Stimulated activated CD8-positive, alpha-beta memory T cell treated with anti-CD3 and anti-CD28 coated beads, Interleukin-7, amount 100 ng/mL, for 1 hour (primary cell): ENCODE data around the gene ASCC3.
"Not testable (repeated sequence)": the region's sequence is repeated elsewhere in the genome, so short reads cannot be mapped to it uniquely, and the experiment has no call there.

Experiments used
- DNase-seq, 2 donors: peaks; one replicate each; pipeline ENCODE4 v3.0.0-alpha.2; 2020; ENCODE audit warnings: low read depth in 2 of 2

The ASCC3 gene

GRCh38 chr6:100664274-100665040 is 216.7 kb downstream of the ASCC3 start:
- DNase-seq = no peak

- DNase-seq = no peak
Measured at GRCh38 chr6:100663219-100663863, 217.8 kb downstream of the ASCC3 start.

- no peak for DNase-seq
Measured at GRCh38 chr6:100662264-100662663, 218.9 kb downstream of the ASCC3 start.

- no peak for DNase-seq
Measured at GRCh38 chr6:100658486-100658885, 222.6 kb downstream of the ASCC3 start.

GRCh38 chr6:100657678-100658330 is 223.3 kb downstream of the ASCC3 start:
- DNase-seq = no peak

- not testable (repeated sequence) for DNase-seq
Measured at GRCh38 chr6:100641147-100641546, 240.0 kb downstream of the ASCC3 start.

- no peak for DNase-seq
Measured at GRCh38 chr6:100633096-100633777, 247.9 kb downstream of the ASCC3 start.

- no peak for DNase-seq
Measured at GRCh38 chr6:100630536-100630935, 250.6 kb downstream of the ASCC3 start.

GRCh38 chr6:100627911-100628758 is 253.0 kb downstream of the ASCC3 start:
- no peak for DNase-seq

GRCh38 chr6:100626721-100627120 is 254.4 kb downstream of the ASCC3 start:
- no peak for DNase-seq

- DNase-seq = no peak
Measured at GRCh38 chr6:100622907-100623692, 258.0 kb downstream of the ASCC3 start.

GRCh38 chr6:100620085-100620840 is 260.9 kb downstream of the ASCC3 start:
- no peak for DNase-seq

GRCh38 chr6:100618351-100618671 is 262.8 kb downstream of the ASCC3 start:
- DNase-seq = no peak

- DNase-seq = no peak
Measured at GRCh38 chr6:100617633-100618350, 263.3 kb downstream of the ASCC3 start.

- no peak for DNase-seq
Measured at GRCh38 chr6:100614933-100615332, 266.2 kb downstream of the ASCC3 start.

- DNase-seq = no peak
Measured at GRCh38 chr6:100614386-100614785, 266.7 kb downstream of the ASCC3 start.

- DNase-seq = no peak
Measured at GRCh38 chr6:100613656-100614055, 267.5 kb downstream of the ASCC3 start.

GRCh38 chr6:100612094-100612493 is 269.0 kb downstream of the ASCC3 start:
- DNase-seq = no peak

- no peak for DNase-seq
Measured at GRCh38 chr6:100599088-100599770, 281.9 kb downstream of the ASCC3 start.
